Amniotic epithelial cell (primary cell): Measurements from ENCODE around the gene EEF1A1.
"Not testable (repeated sequence)": the region's sequence is repeated elsewhere in the genome, so short reads cannot be mapped to it uniquely, and the experiment has no call there.

Experiments used
- DNase-seq: peaks from one replicate; pipeline ENCODE4 v3.0.0-alpha.2; 2010; ENCODE audit warnings: low read depth

The EEF1A1 gene

GRCh38 chr6:73537677-73538076, 16.8 kb upstream of the EEF1A1 start:
- no peak for DNase-seq

GRCh38 chr6:73534628-73535027, 13.8 kb upstream of the EEF1A1 start:
- no peak for DNase-seq

GRCh38 chr6:73532293-73532692, 11.5 kb upstream of the EEF1A1 start:
- DNase-seq = no peak

- no peak for DNase-seq
These were observed 8.1 kb upstream of the EEF1A1 start for GRCh38 chr6:73528897-73529296.

- DNase-seq = no peak
These were observed 4.9 kb upstream of the EEF1A1 start for GRCh38 chr6:73525546-73526330.

GRCh38 chr6:73523434-73524123, 2.7 kb upstream of the EEF1A1 start:
- DNase-seq = peak; percentile 39

GRCh38 chr6:73521351-73521985, 636 bp upstream of the EEF1A1 start:
- DNase-seq = peak; percentile 82

- DNase-seq = peak; percentile 74
These were observed 725 bp downstream of the EEF1A1 start for GRCh38 chr6:73519926-73520687.

GRCh38 chr6:73518982-73519881, 1.6 kb downstream of the EEF1A1 start:
- not testable (repeated sequence) for DNase-seq

- DNase-seq = not testable (repeated sequence)
These were observed 2.5 kb downstream of the EEF1A1 start for GRCh38 chr6:73518100-73518981.

- DNase-seq = no peak
These were observed 4.0 kb downstream of the EEF1A1 start for GRCh38 chr6:73516514-73517489.

GRCh38 chr6:73515204-73515655, 5.6 kb downstream of the EEF1A1 start:
- DNase-seq = no peak

- no peak for DNase-seq
These were observed 6.1 kb downstream of the EEF1A1 start for GRCh38 chr6:73514746-73515110.

GRCh38 chr6:73513496-73513854, 7.4 kb downstream of the EEF1A1 start:
- no peak for DNase-seq

GRCh38 chr6:73511796-73512195, 9.0 kb downstream of the EEF1A1 start:
- DNase-seq = no peak

- no peak for DNase-seq
These were observed 11.0 kb downstream of the EEF1A1 start for GRCh38 chr6:73509851-73510250.

- no peak for DNase-seq
These were observed 12.1 kb downstream of the EEF1A1 start for GRCh38 chr6:73508776-73509175.

- DNase-seq = no peak
These were observed 14.6 kb downstream of the EEF1A1 start for GRCh38 chr6:73506246-73506645.

- not testable (repeated sequence) for DNase-seq
These were observed 15.1 kb downstream of the EEF1A1 start for GRCh38 chr6:73505705-73506104.
